Measurements from ENCODE around the gene ATRN.

DNA sequence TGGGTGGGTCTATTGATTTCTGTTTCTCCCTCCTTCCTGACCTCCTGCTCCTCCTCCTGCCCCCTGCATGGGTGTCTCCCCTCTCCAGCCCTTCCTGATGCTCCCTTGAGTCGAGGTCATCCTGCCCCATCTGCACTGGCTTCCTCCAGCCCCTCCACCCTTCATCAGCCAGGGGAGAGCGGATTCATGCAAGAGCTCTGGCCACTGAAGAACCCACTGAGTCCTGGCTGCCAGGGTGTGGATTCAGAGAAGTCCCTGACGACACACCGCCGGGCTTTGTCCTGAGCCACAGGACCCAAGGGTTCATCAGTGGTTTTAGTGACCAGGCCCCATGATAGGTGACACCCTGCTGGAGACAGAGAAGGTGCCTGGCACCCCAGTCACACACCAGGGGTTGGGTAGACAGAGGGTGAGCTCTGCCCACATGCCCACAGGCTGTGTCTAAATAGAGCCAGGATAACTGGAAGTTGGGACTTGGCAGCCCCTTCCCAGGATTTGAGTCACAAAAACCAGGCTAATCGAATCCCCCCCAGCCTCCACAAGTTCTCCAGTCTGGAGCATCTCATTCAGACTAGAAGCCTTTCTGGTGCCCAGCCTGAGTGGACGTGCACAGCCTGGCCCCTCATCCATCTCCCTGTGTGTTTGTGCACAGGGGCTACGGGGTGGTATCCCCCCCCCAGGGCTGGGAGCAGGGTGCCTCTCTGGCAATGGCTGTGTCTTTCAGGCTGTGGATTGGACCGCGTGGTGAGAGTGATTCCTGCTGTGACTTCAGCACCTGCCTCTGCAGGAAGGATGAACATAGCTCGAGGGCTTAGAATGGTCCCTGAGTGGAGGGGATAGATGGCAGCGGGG lies 191.2 kb downstream of the ATRN start:
- TF ChIP-seq POLR2A (IDR thresholded peaks at IDR 0.05) (no peak), CTCF (IDR thresholded peaks at IDR 0.05) (no peak), EP300 (IDR thresholded peaks at IDR 0.05) (no peak), POLR2AphosphoS5 (IDR thresholded peaks at IDR 0.05) (no peak)

Data from stomach (tissue), 4 donors.